Naive B cell (primary cell): ENCODE data around the gene DSCAML1. TPM values are rescaled to one million over a fixed set of nuclear protein-coding genes. Genes with fewer than 3 reads are reported as not detected.

ENCODE experiments used
- ATAC-seq, 2 donors: fragments of 150-1000 bp; cut with Tn5 transposase; 2 replicates each; pipeline ENCODE4 v1.10.0; 2021; ENCODE audit warnings: low read depth in 2 of 2, mild to moderate bottlenecking in 2 of 2, moderate library complexity in 2 of 2
- DNase-seq: peaks from one replicate; pipeline ENCODE4 v3.0.0; 2022
- H3K27ac Mint-ChIP-seq, 6 donors: one replicate each; pipeline ENCODE4 v1.8.0; 2020 to 2022; ENCODE audit warnings: mild to moderate bottlenecking in 6 of 6, mixed read lengths in 6 of 6, moderate library complexity in 5 of 6, inconsistent platforms in 2 of 6
- H3K27me3 Mint-ChIP-seq, 3 donors: one replicate each; pipeline ENCODE4 v1.8.0; 2021 to 2022; ENCODE audit warnings: mixed read lengths in 3 of 3, mild to moderate bottlenecking in 1 of 3
- H3K36me3 Mint-ChIP-seq, 2 donors: one replicate each; pipeline ENCODE4 v1.8.0; 2020 to 2022; ENCODE audit warnings: mixed read lengths in 2 of 2, inconsistent platforms in 1 of 2, mild to moderate bottlenecking in 1 of 2
- H3K4me1 Mint-ChIP-seq, 3 donors: one replicate each; pipeline ENCODE4 v1.8.0; 2020 to 2022; ENCODE audit warnings: mixed read lengths in 3 of 3, inconsistent platforms in 1 of 3, mild to moderate bottlenecking in 1 of 3, moderate library complexity in 1 of 3
- H3K4me3 Mint-ChIP-seq, 8 donors: one replicate each; pipeline ENCODE4 v1.8.0; 2020 to 2022; ENCODE audit warnings: mild to moderate bottlenecking in 8 of 8, mixed read lengths in 8 of 8, moderate library complexity in 8 of 8, inconsistent platforms in 2 of 8
- H3K9me3 Mint-ChIP-seq, 7 donors: one replicate each; pipeline ENCODE4 v1.8.0; 2020 to 2022; ENCODE audit warnings: mixed read lengths in 7 of 7, mild to moderate bottlenecking in 5 of 7, inconsistent platforms in 2 of 7, moderate library complexity in 1 of 7
- polyA plus RNA-seq, 6 donors: library from polyadenylated mRNA; unstranded; fragments of 300-500 nt; fragmentation: Illumina TruSeq; gene quantifications; one replicate each; pipeline ENCODE4 v1.2.3, GENCODE V29; 2021; ENCODE audit warnings: low read depth in 6 of 6

Gene DSCAML1
- under 1 TPM in 3 of 6 donors, not detected in 3; 0.03 to 0.25 (median 0.11) TPM for polyA plus RNA-seq

GRCh38 chr11:117796872-117797529 is at the start of gene DSCAML1:
Gene DSCAML1, minus strand, starts transcription at chr11:117797216. Its CDS starts 137 bp downstream, at chr11:117797079.
- Mint-ChIP-seq H3K27ac (peak within 1 kb of the TSS in 1 of 6 donors; percentile 60), H3K36me3 (no peaks in the 10 kb centered on the region), H3K27me3 (peaks cover 49 to 69% (median 51%) of the 10 kb centered on the region in 3 donors), H3K4me1 (peaks cover 14 to 23% (median 20%) of the 10 kb centered on the region in 3 donors), H3K4me3 (peak within 1 kb of the TSS in 7 of 8 donors; percentile 45 to 84 (median 70)), H3K9me3 (no peaks in the 10 kb centered on the region)
- DNase-seq (no peak), ATAC-seq (peak; percentile 73 to 75)

- DNase-seq (peak; percentile 68), ATAC-seq (peak; percentile 58 to 70)
- Mint-ChIP-seq H3K27ac (no peak overlapping the region), H3K27me3 (peaks cover 6 to 15% (median 13%) of the 10 kb centered on the region in 3 donors), H3K9me3 (peaks cover 0 to 2% (median 0%) of the 10 kb centered on the region in 7 donors), H3K4me3 (no peak overlapping the region), H3K4me1 (no peaks in the 10 kb centered on the region), H3K36me3 (no peaks in the 10 kb centered on the region)
Observed at GRCh38 chr11:117843666-117844484, 46.9 kb upstream of the DSCAML1 start.

GRCh38 chr11:117842131-117842941 is 45.3 kb upstream of the DSCAML1 start:
- DNase-seq (no peak), ATAC-seq (no peak)
- no peaks in the 10 kb centered on the region for H3K4me1 Mint-ChIP-seq
- no peak overlapping the region for H3K4me3 Mint-ChIP-seq
- peaks cover 9 to 25% (median 21%) of the 10 kb centered on the region in 3 donors for H3K27me3 Mint-ChIP-seq
- H3K9me3 Mint-ChIP-seq, result peaks cover 0 to under 1% (median 0%) of the 10 kb centered on the region in 7 donors
- peak overlapping the region in 3 of 6 donors; percentile 24 to 47 (median 27) for H3K27ac Mint-ChIP-seq
- H3K36me3 Mint-ChIP-seq, result no peaks in the 10 kb centered on the region

GRCh38 chr11:117841551-117842031 is 44.6 kb upstream of the DSCAML1 start:
- H3K27me3 Mint-ChIP-seq, result peaks cover 15 to 32% (median 28%) of the 10 kb centered on the region in 3 donors

GRCh38 chr11:117840881-117841550 is 44.0 kb upstream of the DSCAML1 start:
- Mint-ChIP-seq H3K9me3 (no peaks in the 10 kb centered on the region), H3K27me3 (peaks cover 18 to 38% (median 34%) of the 10 kb centered on the region in 3 donors), H3K4me1 (no peaks in the 10 kb centered on the region), H3K27ac (peak overlapping the region in 1 of 6 donors; percentile 44), H3K36me3 (no peaks in the 10 kb centered on the region), H3K4me3 (no peak overlapping the region)
- DNase-seq, result no peak
- no peak for ATAC-seq

More at GRCh38 chr11:117841551-117842031, 44.6 kb upstream of the DSCAML1 start:
- H3K4me3 Mint-ChIP-seq, result no peak overlapping the region
- no peaks in the 10 kb centered on the region for H3K36me3 Mint-ChIP-seq
- no peaks in the 10 kb centered on the region for H3K9me3 Mint-ChIP-seq
- H3K4me1 Mint-ChIP-seq, result no peaks in the 10 kb centered on the region
- ATAC-seq (no peak), DNase-seq (no peak)
- H3K27ac Mint-ChIP-seq, result peak overlapping the region in 2 of 6 donors; percentile 4 to 44

GRCh38 chr11:117839936-117840813 is 43.2 kb upstream of the DSCAML1 start:
- H3K9me3 Mint-ChIP-seq, result no peaks in the 10 kb centered on the region
- H3K27me3 Mint-ChIP-seq, result peaks cover 18 to 38% (median 35%) of the 10 kb centered on the region in 3 donors
- H3K4me3 Mint-ChIP-seq, result no peak overlapping the region
- ATAC-seq, result no peak
- no peak for DNase-seq
- no peak overlapping the region for H3K27ac Mint-ChIP-seq
- H3K36me3 Mint-ChIP-seq, result no peaks in the 10 kb centered on the region
- no peaks in the 10 kb centered on the region for H3K4me1 Mint-ChIP-seq

GRCh38 chr11:117839380-117839881 is 42.4 kb upstream of the DSCAML1 start:
- DNase-seq (no peak), ATAC-seq (no peak)
- no peaks in the 10 kb centered on the region for H3K36me3 Mint-ChIP-seq
- H3K27me3 Mint-ChIP-seq, result peaks cover 18 to 38% (median 35%) of the 10 kb centered on the region in 3 donors
- H3K4me3 Mint-ChIP-seq, result no peak overlapping the region
- peak overlapping the region in 1 of 6 donors; percentile 20 for H3K27ac Mint-ChIP-seq
- H3K9me3 Mint-ChIP-seq, result no peaks in the 10 kb centered on the region
- no peaks in the 10 kb centered on the region for H3K4me1 Mint-ChIP-seq

GRCh38 chr11:117838901-117839300 is 41.9 kb upstream of the DSCAML1 start:
- Mint-ChIP-seq H3K4me3 (no peak overlapping the region), H3K27ac (peak overlapping the region in 1 of 6 donors; percentile 73), H3K4me1 (no peaks in the 10 kb centered on the region), H3K27me3 (peaks cover 18 to 38% (median 35%) of the 10 kb centered on the region in 3 donors), H3K36me3 (no peaks in the 10 kb centered on the region), H3K9me3 (no peaks in the 10 kb centered on the region)
- DNase-seq (no peak), ATAC-seq (no peak)

- H3K4me1 Mint-ChIP-seq, result no peaks in the 10 kb centered on the region
- no peak overlapping the region for H3K4me3 Mint-ChIP-seq
- H3K27ac Mint-ChIP-seq, result peak overlapping the region in 1 of 6 donors; percentile 64
- ATAC-seq (no peak), DNase-seq (no peak)
- no peaks in the 10 kb centered on the region for H3K9me3 Mint-ChIP-seq
- H3K27me3 Mint-ChIP-seq, result peaks cover 21 to 38% (median 37%) of the 10 kb centered on the region in 3 donors
- no peaks in the 10 kb centered on the region for H3K36me3 Mint-ChIP-seq
Observed at GRCh38 chr11:117837791-117838190, 40.8 kb upstream of the DSCAML1 start.

GRCh38 chr11:117837070-117837776 is 40.2 kb upstream of the DSCAML1 start:
- no peaks in the 10 kb centered on the region for H3K36me3 Mint-ChIP-seq

More at GRCh38 chr11:117837070-117837776, 40.2 kb upstream of the DSCAML1 start:
- Mint-ChIP-seq H3K27ac (no peak overlapping the region), H3K4me3 (no peak overlapping the region), H3K27me3 (peaks cover 26 to 43% (median 38%) of the 10 kb centered on the region in 3 donors), H3K4me1 (no peaks in the 10 kb centered on the region), H3K9me3 (no peaks in the 10 kb centered on the region)
- no peak for ATAC-seq
- no peak for DNase-seq
